Measurements from ENCODE around the gene NEDD4.
A peak's percentile ranks its signal among the peaks of the same experiment; 100 is the strongest.
"Not testable (repeated sequence)": the region's sequence is repeated elsewhere in the genome, so short reads cannot be mapped to it uniquely, and the experiment has no call there.

Gene NEDD4

GRCh38 chr15:55821740-55822139 lies 171.7 kb downstream of the NEDD4 start:
- not testable (repeated sequence) for DNase-seq

- DNase-seq, result no peak
These were observed 173.4 kb downstream of the NEDD4 start for GRCh38 chr15:55820043-55820442.

GRCh38 chr15:55819397-55820034 lies 173.9 kb downstream of the NEDD4 start:
- DNase-seq, result no peak

- no peak for DNase-seq
These were observed 177.4 kb downstream of the NEDD4 start for GRCh38 chr15:55816017-55816416.

- DNase-seq, result peak; percentile 43
These were observed 190.6 kb downstream of the NEDD4 start for GRCh38 chr15:55802600-55803376.

GRCh38 chr15:55800216-55800615 lies 193.2 kb downstream of the NEDD4 start:
- no peak for DNase-seq

- peak; percentile 52 for DNase-seq
These were observed 193.9 kb downstream of the NEDD4 start for GRCh38 chr15:55799291-55800212.

GRCh38 chr15:55796321-55796965 lies 197.0 kb downstream of the NEDD4 start:
- peak; percentile 6 for DNase-seq

GRCh38 chr15:55795031-55795430 lies 198.4 kb downstream of the NEDD4 start:
- no peak for DNase-seq

GRCh38 chr15:55791551-55792400 lies 201.6 kb downstream of the NEDD4 start:
- DNase-seq, result peak; percentile 62

- no peak for DNase-seq
These were observed 204.2 kb downstream of the NEDD4 start for GRCh38 chr15:55789066-55789660.

GRCh38 chr15:55786341-55786740 lies 207.1 kb downstream of the NEDD4 start:
- no peak for DNase-seq

GRCh38 chr15:55785593-55785992 lies 207.8 kb downstream of the NEDD4 start:
- not testable (repeated sequence) for DNase-seq

- no peak for DNase-seq
These were observed 209.1 kb downstream of the NEDD4 start for GRCh38 chr15:55784286-55784685.

- no peak for DNase-seq
These were observed 210.5 kb downstream of the NEDD4 start for GRCh38 chr15:55782901-55783300.

GRCh38 chr15:55780292-55780691 lies 213.1 kb downstream of the NEDD4 start:
- no peak for DNase-seq

- no peak for DNase-seq
These were observed 214.5 kb downstream of the NEDD4 start for GRCh38 chr15:55778932-55779331.

Data from COR-L47 (cell line).